Measurements from ENCODE around the gene ACTL6A.

ACTL6A gene

DNA sequence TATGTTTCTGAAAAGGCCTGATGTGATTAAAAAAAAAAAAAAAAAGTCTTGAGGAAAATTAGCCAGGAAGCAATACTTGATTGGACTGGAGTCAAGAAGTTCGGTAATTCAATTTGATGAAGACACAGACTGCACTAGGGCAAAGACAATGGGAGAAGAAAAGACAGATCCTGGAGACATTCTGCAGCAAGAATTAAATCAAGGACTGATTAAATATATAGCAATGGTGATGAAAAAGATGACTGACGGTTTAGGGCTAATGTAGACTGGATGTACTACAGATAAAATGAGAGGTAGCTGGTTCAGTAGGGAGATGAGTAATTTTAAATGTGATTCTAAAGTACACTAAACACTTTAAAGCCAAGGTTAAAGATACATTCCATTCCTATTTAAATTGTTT is 27.9 kb downstream of the ACTL6A start:
- no peak for DNase-seq (ENCODE audit: low read depth in 2 of 2)

DNA sequence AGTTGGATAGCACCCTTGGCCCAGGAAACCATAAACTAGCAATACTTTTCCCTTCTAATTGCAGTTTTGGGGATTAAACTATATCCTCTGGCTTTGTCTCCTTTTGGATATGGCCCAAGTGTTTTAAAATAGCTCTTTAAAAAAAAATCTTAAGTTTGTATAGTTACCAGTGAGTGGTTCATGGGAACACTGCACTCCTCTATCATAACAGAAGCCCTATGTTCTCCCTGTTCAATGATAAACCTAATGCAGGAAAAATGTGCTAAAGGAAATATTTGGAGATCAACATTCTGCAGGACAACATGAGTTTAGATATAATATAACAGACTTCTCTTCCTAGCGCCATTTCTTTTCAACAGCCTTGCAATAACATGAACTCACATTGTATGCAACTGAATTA is 28.6 kb downstream of the ACTL6A start:
- DNase-seq (ENCODE audit: low read depth in 2 of 2): no peak

DNA sequence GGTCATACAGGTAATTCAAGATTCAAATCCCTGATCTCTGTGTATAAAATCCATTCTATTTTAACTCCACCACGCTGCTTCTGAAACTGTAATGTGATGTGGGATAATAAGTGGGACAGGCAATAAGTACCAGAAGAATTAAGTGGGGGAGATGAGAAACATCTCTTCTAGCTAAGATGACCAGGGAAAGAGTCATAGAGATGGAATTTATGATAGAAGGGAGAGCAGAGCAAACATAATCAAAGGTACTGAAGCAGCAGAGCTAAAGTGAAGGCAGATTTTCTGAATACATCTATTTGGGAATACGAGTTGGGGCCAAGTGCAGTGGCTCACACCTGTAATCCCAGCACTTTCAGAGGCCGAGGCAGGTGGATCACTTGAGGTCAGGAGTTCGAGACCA is 36.8 kb downstream of the ACTL6A start:
- no peak for DNase-seq (ENCODE audit: low read depth in 2 of 2)

DNA sequence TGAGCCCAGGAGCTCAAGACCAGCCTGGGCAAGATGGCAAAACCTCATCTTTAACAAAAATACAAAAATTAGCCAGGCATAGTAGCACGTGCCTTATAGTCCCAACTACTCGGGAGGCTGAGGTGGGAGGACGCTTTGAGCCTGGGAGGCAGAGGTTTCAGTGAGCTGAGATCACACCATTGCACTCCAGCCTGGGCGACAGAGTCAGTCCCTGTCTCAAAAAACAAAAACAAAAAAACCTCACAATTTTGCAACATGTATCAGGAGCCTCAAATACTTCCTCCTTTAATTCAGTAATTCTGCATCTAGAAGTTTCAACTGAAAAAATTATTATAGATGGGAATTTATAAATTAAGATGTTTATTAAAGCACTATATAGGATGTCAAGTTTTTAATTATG is 40.6 kb downstream of the ACTL6A start:
- DNase-seq (ENCODE audit: low read depth in 2 of 2): no peak

DNA sequence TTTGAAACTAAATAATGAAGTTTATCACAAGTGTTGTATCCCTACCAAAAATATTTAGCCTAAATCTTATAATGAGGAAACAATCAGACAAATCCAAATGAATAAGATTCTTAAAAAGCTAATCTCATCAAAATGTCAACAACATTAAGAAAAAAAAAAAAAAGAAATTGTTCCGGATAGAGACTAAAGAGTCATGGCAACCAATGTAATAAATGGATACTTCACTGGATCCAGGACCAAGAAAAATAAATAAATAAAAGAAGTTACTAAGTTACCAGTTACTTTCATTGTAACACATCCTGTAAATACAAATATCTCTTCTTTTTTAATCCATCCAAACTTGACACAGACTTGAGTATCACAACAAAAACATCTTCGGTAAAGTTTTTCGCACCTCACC is 41.1 kb downstream of the ACTL6A start:
- DNase-seq (ENCODE audit: low read depth in 2 of 2): no peak

DNA sequence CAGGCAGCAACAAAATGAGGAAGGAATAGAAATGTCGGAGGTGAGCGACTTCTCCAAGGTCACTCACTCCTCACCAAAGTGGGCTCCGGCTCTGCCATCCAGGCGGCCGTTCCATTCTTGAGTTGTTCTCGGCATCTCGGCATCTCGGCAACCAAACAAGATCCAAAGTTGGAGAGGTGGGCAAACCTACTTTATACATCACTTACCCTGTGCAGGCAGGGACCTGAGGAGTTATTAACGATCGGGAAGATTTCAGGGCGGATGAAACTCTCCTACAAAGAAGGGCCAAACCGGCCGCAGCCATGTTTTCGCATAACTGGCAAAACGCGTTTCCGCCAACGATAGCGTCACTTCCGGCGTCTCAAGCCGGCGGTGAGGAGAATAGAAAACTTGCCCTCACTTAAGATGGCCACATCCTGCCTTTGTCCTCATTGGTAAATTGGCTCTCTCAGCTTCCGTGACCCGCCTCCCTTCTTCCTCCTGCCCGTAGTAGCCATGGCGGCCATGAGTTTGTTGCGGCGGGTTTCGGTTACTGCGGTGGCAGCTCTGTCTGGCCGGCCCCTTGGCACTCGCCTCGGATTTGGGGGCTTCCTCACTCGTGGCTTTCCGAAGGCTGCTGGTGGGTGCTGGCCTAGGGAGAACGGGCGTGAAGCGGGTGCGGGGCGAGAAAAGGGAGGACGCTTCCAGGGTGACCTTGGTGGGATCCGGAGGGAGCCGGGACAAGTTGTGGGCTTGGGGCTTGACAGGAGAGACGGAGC is 41.8 kb downstream of the ACTL6A start, which contains the start of the genes MRPL47 and NDUFB5:
TSS of gene MRPL47 (minus strand) at position 318 of the 758 bp plus-strand sequence. CDS start at position 304, 14 bp downstream.
TSS of gene NDUFB5 (plus strand) at position 474 of the 758 bp plus-strand sequence. CDS start at position 496, 22 bp downstream.
- DNase-seq (ENCODE audit: low read depth in 2 of 2): peak; percentile 82 to 85

DNA sequence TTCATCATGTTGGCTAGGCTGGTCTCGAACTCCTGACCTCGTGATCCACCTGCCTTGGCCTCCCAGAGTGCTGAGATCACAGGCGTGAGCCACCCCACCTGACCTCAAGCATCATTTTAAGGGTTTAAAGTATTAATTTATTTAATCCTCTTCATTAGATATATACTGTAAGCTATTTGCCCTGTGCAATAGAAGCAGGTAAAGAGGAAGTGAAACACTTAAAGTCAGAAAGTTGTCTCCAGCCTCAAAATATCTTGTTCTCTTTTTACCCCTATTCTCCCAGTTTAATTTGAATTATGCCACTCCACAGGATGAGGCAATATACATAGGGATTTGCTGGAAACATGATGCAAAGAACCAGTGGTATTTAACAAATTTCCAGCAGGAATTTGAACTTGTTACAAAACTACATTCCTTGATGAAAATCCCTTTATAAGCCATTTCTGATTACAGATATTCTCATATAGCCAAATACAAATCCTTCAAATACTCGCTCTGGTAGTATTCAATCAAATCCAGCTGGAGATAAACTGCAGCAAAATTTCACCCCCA is 43.9 kb downstream of the ACTL6A start:
- no peak for DNase-seq (ENCODE audit: low read depth in 2 of 2)

DNA sequence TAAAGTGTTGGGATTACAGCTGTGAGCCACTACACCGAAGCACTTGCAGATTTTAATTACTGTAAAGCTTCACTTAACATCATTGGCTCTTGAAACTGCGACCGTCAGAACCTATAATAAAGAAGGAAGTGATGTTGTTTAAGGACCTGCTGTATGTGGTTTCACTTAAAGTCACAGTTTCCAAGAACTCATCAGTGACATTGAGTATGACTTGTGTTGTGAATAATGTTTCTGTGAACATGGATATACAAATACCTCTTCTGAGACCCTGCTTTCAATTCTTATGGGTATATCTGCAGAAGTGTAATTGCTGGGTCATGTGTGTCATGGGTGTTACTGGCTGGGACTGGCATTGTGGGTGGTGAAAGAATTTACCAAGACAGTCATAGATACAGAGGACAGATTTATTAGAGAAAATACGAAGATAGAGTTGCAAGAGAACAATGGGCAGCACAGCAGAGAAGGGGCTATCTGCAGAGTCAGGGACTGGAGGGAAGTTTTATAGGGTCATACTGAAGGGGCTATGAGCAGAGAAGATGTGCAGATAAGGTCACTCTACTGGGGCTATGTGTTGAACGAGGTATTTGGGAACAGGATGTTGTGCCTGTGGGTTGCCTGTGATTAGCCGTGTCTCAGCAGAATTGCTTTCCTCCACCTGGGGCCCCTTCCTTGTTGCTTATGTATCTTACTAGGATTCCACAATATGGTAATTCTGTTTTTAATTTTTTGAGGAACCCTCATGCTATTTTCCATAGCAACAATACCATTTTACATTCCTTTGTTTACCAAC is 46.4 kb downstream of the ACTL6A start:
- no peak for DNase-seq (ENCODE audit: low read depth in 2 of 2)

DNA sequence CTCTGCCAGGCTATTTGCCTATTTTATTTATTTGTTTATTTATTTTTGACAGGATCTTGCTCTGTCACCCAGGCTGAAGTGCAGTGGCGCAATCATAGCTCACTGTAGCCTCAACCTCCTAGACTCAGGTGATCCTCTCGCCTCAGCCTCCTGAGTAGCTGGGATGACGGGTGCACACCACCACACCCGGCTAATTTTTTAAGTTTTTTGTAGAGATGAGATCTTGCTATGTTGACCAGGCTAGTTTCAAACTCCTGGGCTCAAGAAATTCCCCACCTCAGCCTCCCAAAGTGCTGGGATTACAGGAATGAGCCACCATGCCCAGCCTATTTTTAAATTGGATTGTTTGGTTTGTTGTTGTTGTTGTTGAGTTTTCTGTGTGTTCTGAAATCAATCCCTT is 47.3 kb downstream of the ACTL6A start:
- no peak for DNase-seq (ENCODE audit: low read depth in 2 of 2)

DNA sequence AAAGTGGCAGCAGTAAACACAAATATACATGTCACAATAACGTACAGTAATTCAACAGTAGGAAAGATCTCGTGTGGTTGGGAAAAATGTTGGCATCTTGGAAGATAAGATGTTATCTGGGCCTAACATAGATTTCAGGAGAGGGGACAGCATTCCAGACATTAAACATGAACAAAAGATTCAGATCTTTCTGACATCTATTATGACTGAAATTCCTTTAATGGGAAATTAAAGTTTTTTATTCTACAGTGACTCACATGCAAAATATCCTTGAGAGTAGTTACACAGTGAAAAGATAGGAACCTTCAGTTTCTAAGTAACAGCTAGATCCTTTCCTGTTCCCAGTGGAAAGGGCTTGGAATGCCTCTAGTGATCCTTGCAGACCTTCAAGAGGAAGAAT is 51.1 kb downstream of the ACTL6A start:
- no peak for DNase-seq (ENCODE audit: low read depth in 2 of 2)

DNA sequence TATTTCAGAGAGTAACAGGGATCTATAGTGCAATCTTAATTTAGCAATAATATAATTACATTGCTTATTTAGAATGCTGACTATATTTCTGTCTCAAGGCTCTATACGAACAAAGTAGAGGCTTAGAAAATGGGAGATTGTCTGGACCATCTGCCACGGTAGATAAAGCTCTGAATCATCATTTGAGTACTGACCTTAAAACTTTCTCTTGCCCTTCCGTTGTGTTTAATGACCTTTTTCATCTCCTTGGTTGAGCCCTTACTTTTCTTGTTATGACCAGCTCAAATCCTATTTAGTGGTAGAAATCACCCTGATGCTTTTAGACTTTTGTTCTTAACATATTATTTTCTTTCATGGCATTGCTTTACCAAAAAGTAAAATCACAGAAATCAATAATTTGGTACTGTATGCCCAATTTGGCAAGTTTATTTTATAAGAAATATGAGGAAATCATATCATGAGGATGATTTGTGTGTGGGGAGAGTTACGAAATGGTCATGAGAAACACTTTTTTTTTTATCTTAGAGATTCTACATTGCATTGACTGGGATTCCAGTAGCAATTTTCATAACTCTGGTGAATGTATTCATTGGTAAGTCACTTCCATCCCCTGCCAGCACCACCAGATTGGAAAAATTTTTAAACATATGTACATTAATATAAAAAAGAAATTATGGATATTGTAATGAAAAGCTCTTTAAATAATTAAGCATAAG is 52.9 kb downstream of the ACTL6A start:
- no peak for DNase-seq (ENCODE audit: low read depth in 2 of 2)

DNA sequence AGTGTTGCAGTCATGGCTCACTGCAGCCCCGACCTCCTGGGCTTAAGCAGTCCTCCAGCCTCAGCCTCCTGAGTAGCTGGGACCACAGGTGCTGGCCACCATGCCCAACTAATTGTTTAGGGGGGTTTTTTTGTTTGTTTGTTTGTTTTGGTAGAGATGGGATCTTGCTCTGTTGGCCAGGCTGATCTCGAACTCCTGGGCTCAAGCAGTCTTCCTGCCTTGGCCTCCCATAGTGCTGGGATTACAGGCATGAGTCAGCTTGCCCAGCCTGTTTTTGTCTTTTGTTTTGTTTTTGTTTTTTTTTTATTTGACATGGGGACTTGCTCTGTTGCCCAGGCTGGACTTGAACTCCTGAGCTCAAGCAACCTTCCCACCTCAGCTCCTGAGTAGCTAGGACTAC is 59.3 kb downstream of the ACTL6A start:
- DNase-seq (ENCODE audit: low read depth in 2 of 2): no peak

DNA sequence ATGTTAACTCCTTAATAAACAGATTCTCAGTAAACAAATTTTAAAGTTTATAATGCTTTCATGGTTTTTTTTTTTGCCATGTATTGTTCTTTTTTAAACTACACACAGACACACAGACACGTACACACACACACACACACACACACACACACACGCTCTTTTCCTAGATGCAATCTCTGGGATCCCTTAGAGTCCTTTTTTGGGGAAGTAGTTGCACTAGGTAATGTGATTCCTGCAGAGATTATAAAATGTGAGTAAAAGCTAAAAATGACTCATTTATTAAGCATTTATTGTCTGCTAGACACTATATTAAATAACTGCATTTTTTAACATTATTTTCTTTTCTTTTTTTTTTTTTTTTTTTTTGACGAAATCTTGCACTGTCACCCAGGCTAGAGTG is 61.7 kb downstream of the ACTL6A start:
- DNase-seq (ENCODE audit: low read depth in 2 of 2): no peak

DNA sequence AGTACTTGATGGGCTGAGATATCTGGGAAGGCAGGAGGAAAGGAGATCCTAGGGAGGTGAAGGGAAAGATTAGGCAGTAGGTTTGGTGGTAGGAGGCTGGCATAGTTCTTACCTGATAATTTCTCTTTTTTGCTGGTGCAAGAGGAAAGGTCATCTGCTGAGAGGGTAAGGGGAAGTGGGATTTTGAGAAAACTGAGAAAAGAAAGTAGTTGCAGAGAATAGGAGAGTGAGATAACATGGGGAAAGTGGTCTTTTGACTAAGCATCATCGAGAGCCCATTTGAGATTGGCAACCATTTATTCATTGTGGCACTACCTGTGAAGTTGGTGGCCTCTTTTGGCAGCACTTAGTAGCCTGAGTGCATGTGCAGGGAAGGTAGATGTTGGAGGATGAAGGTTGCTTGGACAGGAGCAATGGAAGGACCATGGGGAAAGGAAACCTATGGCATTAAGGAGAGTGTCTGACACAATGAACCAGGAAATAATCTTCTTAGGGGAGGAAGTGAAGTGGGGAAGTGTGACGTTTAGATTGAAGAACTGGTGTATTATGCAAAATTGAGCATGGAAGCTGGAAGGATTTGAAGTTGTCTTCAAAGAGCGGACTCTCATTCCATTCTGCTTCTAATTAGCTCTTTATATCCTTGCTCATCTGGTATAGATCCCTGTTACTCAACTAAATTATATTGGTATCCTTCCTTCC is 68.2 kb downstream of the ACTL6A start:
- no peak for DNase-seq (ENCODE audit: low read depth in 2 of 2)
